ENCODE results near the gene ATOSB. TPM values are rescaled to one million over a fixed set of nuclear protein-coding genes. Genes with fewer than 3 reads are reported as not detected.

Gene ATOSB
- total and polyA plus RNA-seq, 9 of the 15 experiments (the other 6 are each of a cell fraction or from before 2014, with no cell fraction given), result 0.45 to 8.0 (median 4.2) TPM

- TF ChIP-seq MITF (IDR thresholded peaks at IDR 0.05), result no peak
- TF ChIP-seq CBFA2T2 (conservative IDR thresholded peaks at IDR 0.05), result no peak
- no peak for TF ChIP-seq POLR3A (IDR thresholded peaks at IDR 0.05; ENCODE audit: borderline replicate concordance, extremely low read depth, insufficient read depth, insufficient read length)
- no peak for TF ChIP-seq NFIX (CRISPR knock-in tag; IDR thresholded peaks at IDR 0.05; ENCODE audit: low read depth)
- no peak for TF ChIP-seq POLR2H (tag; IDR thresholded peaks at IDR 0.05; ENCODE audit: low read depth)
- TF ChIP-seq ZNF785 (CRISPR knock-in tag; IDR thresholded peaks at IDR 0.05), result no peak
- TF ChIP-seq MLX (CRISPR knock-in tag; conservative IDR thresholded peaks at IDR 0.05), result no peak
- no peak for TF ChIP-seq NRF1 (conservative IDR thresholded peaks at IDR 0.05 in 1 of 2, IDR thresholded peaks at IDR 0.05 in 1 of 2)
- TF ChIP-seq BCLAF1 (IDR thresholded peaks at IDR 0.05; ENCODE audit: borderline replicate concordance in 1 of 2, control insufficient read depth in 1 of 2, low read depth in 2 of 2, low read length in 1 of 2), result peak in 1 of 2 experiments; percentile 86; a peak in 2 of 4 replicates
- TF ChIP-seq MYC (IDR thresholded peaks at IDR 0.05; ENCODE audit: low read depth, low read length), result peak; percentile 71
- TF ChIP-seq MYC (CRISPR knock-in tag; IDR thresholded peaks at IDR 0.05; ENCODE audit: borderline replicate concordance, low read depth), result no peak
- peak; percentile 49 to 77; a peak in 3 of 4 replicates for TF ChIP-seq SIN3A (IDR thresholded peaks at IDR 0.05; ENCODE audit: borderline replicate concordance in 2 of 2, control insufficient read depth in 1 of 2, low read depth in 2 of 2, low read length in 2 of 2)
- TF ChIP-seq MLLT1 (IDR thresholded peaks at IDR 0.05), result no peak
- peak; percentile 95 for TF ChIP-seq NFYB (IDR thresholded peaks at IDR 0.05; ENCODE audit: extremely low read depth, insufficient read length)
- no peak for TF ChIP-seq TEAD4 (IDR thresholded peaks at IDR 0.05; ENCODE audit: low read length)
- no peak for TF ChIP-seq TEAD4 (CRISPR knock-in tag; IDR thresholded peaks at IDR 0.05; ENCODE audit: borderline replicate concordance)
- TF ChIP-seq CREB3L1 (IDR thresholded peaks at IDR 0.05; ENCODE audit: borderline replicate concordance, low read depth), result peak; percentile 65
Observed at GRCh38 chr9:35102769-35103659, 12.6 kb downstream of the ATOSB start, which contains the start of gene STOML2 (continued).
